ENCODE measurements around the gene THOC5. TPM values are rescaled to one million over a fixed set of nuclear protein-coding genes. Genes with fewer than 3 reads are reported as not detected.

THOC5 gene
- total RNA-seq, 1 donor from 2014 or later = 80.3 TPM

- no peaks in the 10 kb centered on the region for H3K4me1 Mint-ChIP-seq (ENCODE audit: low read depth)
- TF ChIP-seq CTCF (IDR thresholded peaks at IDR 0.05; ENCODE audit: unreplicated experiment) = no peak
- DNase-seq (ENCODE audit: low spot score, unreplicated experiment) = no peak
- no peaks in the 10 kb centered on the region for H3K27me3 Mint-ChIP-seq
- no peaks in the 10 kb centered on the region for H3K9me3 Mint-ChIP-seq (ENCODE audit: low read depth)
- peaks cover 33% of the 10 kb centered on the region for H3K36me3 Mint-ChIP-seq (ENCODE audit: insufficient read depth)
- no peak overlapping the region for H3K27ac Mint-ChIP-seq
- H3K4me3 Mint-ChIP-seq (ENCODE audit: low read depth) = no peak overlapping the region
Observed at GRCh38 chr22:29523761-29524160, 29.8 kb downstream of the THOC5 start.

- Mint-ChIP-seq H3K27ac (no peak overlapping the region), H3K9me3 (ENCODE audit: low read depth) (no peaks in the 10 kb centered on the region), H3K36me3 (ENCODE audit: insufficient read depth) (peaks cover 28% of the 10 kb centered on the region), H3K4me3 (ENCODE audit: low read depth) (no peak overlapping the region), H3K27me3 (no peaks in the 10 kb centered on the region), H3K4me1 (ENCODE audit: low read depth) (no peaks in the 10 kb centered on the region)
- DNase-seq (ENCODE audit: low spot score, unreplicated experiment) = no peak
- TF ChIP-seq CTCF (IDR thresholded peaks at IDR 0.05; ENCODE audit: unreplicated experiment) = no peak
Observed at GRCh38 chr22:29521526-29521925, 32.0 kb downstream of the THOC5 start.

- no peaks in the 10 kb centered on the region for H3K9me3 Mint-ChIP-seq (ENCODE audit: low read depth)
- no peak for TF ChIP-seq CTCF (IDR thresholded peaks at IDR 0.05; ENCODE audit: unreplicated experiment)
- H3K4me3 Mint-ChIP-seq (ENCODE audit: low read depth) = no peak overlapping the region
- no peak for DNase-seq (ENCODE audit: low spot score, unreplicated experiment)
- H3K27me3 Mint-ChIP-seq = no peaks in the 10 kb centered on the region
- H3K4me1 Mint-ChIP-seq (ENCODE audit: low read depth) = no peaks in the 10 kb centered on the region
- H3K36me3 Mint-ChIP-seq (ENCODE audit: insufficient read depth) = peaks cover 28% of the 10 kb centered on the region
- peak overlapping the region; percentile 81 for H3K27ac Mint-ChIP-seq
Observed at GRCh38 chr22:29520851-29521250, 32.7 kb downstream of the THOC5 start.

GRCh38 chr22:29519996-29520395, 33.6 kb downstream of the THOC5 start:
- Mint-ChIP-seq H3K27ac (no peak overlapping the region), H3K9me3 (ENCODE audit: low read depth) (no peaks in the 10 kb centered on the region), H3K4me3 (ENCODE audit: low read depth) (no peak overlapping the region), H3K36me3 (ENCODE audit: insufficient read depth) (peaks cover 28% of the 10 kb centered on the region), H3K4me1 (ENCODE audit: low read depth) (no peaks in the 10 kb centered on the region), H3K27me3 (no peaks in the 10 kb centered on the region)
- no peak for TF ChIP-seq CTCF (IDR thresholded peaks at IDR 0.05; ENCODE audit: unreplicated experiment)
- DNase-seq (ENCODE audit: low spot score, unreplicated experiment) = no peak

- no peaks in the 10 kb centered on the region for H3K4me1 Mint-ChIP-seq (ENCODE audit: low read depth)
- H3K36me3 Mint-ChIP-seq (ENCODE audit: insufficient read depth) = peaks cover 22% of the 10 kb centered on the region
- H3K4me3 Mint-ChIP-seq (ENCODE audit: low read depth) = no peak overlapping the region
- no peak for TF ChIP-seq CTCF (IDR thresholded peaks at IDR 0.05; ENCODE audit: unreplicated experiment)
- no peak for DNase-seq (ENCODE audit: low spot score, unreplicated experiment)
- no peaks in the 10 kb centered on the region for H3K9me3 Mint-ChIP-seq (ENCODE audit: low read depth)
- H3K27me3 Mint-ChIP-seq = no peaks in the 10 kb centered on the region
- H3K27ac Mint-ChIP-seq = no peak overlapping the region
Observed at GRCh38 chr22:29518427-29518826, 35.1 kb downstream of the THOC5 start.
